ACC112 (cell line): ENCODE data around the gene ITGA7.

Source experiments
- H2AFZ ChIP-seq: fragments of 200-600 bp; sonication (generic); one replicate; pipeline ENCODE4 v1.6.0; 2017; ENCODE audit warnings: antibody characterized with exemption, low read length; ENCODE audit not compliant: unreplicated experiment
- H3K27ac ChIP-seq: fragments of 200-600 bp; sonication (generic); 2 replicates; pipeline ENCODE4 v1.5.1; 2014; ENCODE audit warnings: low read depth, mild to moderate bottlenecking, antibody characterized with exemption, low read length, moderate library complexity
- H3K27me3 ChIP-seq: fragments of 200-600 bp; sonication (generic); 2 replicates; pipeline ENCODE4 v1.6.1; 2014; ENCODE audit warnings: mild to moderate bottlenecking, antibody characterized with exemption, low read length, moderate library complexity, mixed read lengths; ENCODE audit not compliant: insufficient read depth
- H3K36me3 ChIP-seq: fragments of 200-600 bp; sonication (generic); 2 replicates; pipeline ENCODE4 v1.6.1; 2016; ENCODE audit warnings: mild to moderate bottlenecking, antibody characterized with exemption, low read length, moderate library complexity, mixed read lengths; ENCODE audit not compliant: insufficient read depth
- H3K4me1 ChIP-seq: fragments of 200-600 bp; sonication (generic); one replicate; pipeline ENCODE4 v1.6.1; 2016; ENCODE audit warnings: low read length, mixed read lengths; ENCODE audit not compliant: insufficient read depth, unreplicated experiment, control insufficient read depth
- H3K4me3 ChIP-seq: fragments of 200-600 bp; sonication (generic); 2 replicates; pipeline ENCODE4 v1.5.1; 2014; ENCODE audit warnings: mild to moderate bottlenecking, low read depth, low read length
- H3K79me2 ChIP-seq: fragments of 200-600 bp; sonication (generic); one replicate; pipeline ENCODE4 v1.6.0; 2016; ENCODE audit warnings: low read length; ENCODE audit not compliant: control insufficient read depth, unreplicated experiment, insufficient read depth

The ITGA7 gene

GRCh38 chr12:55743406-55744339, 36.0 kb upstream of the ITGA7 start:
- H2AFZ ChIP-seq, result peak overlapping the region; percentile 8
- no peak overlapping the region for H3K27ac ChIP-seq
- peaks cover 27% of the 10 kb centered on the region for H3K4me1 ChIP-seq

GRCh38 chr12:55742719-55743405, 35.2 kb upstream of the ITGA7 start, which contains the start of gene GDF11:
GDF11 (plus strand) TSS chr12:55743122; CDS start chr12:55743317, 195 bp downstream.
- Histone ChIP-seq H3K36me3 (no peaks in the 10 kb centered on the region), H3K4me1 (peaks cover 30% of the 10 kb centered on the region), H3K4me3 (peak within 1 kb of the TSS; percentile 82), H2AFZ (peak within 1 kb of the TSS; percentile 8), H3K27ac (no peak within 1 kb of the TSS), H3K79me2 (peaks cover 6% of the 10 kb centered on the region), H3K27me3 (no peaks in the 10 kb centered on the region)

More at GRCh38 chr12:55743406-55744339, 36.0 kb upstream of the ITGA7 start:
- Histone ChIP-seq H3K4me3 (peak overlapping the region; percentile 82), H3K36me3 (no peaks in the 10 kb centered on the region), H3K79me2 (peaks cover 6% of the 10 kb centered on the region), H3K27me3 (no peaks in the 10 kb centered on the region)

GRCh38 chr12:55741931-55742680, 34.4 kb upstream of the ITGA7 start:
- Histone ChIP-seq H3K36me3 (no peaks in the 10 kb centered on the region), H3K4me3 (peak overlapping the region; percentile 68), H3K27me3 (no peaks in the 10 kb centered on the region), H2AFZ (no peak overlapping the region), H3K27ac (no peak overlapping the region), H3K4me1 (peaks cover 38% of the 10 kb centered on the region), H3K79me2 (peaks cover 6% of the 10 kb centered on the region)

- Histone ChIP-seq H3K4me1 (peaks cover 18% of the 10 kb centered on the region), H3K36me3 (no peaks in the 10 kb centered on the region), H3K79me2 (no peaks in the 10 kb centered on the region), H3K4me3 (peak overlapping the region; percentile 89), H2AFZ (no peak overlapping the region), H3K27ac (no peak overlapping the region), H3K27me3 (no peaks in the 10 kb centered on the region)
Observed at GRCh38 chr12:55739025-55739378, 31.3 kb upstream of the ITGA7 start.

GRCh38 chr12:55738123-55739024, 30.7 kb upstream of the ITGA7 start:
- H3K27ac ChIP-seq, result peak overlapping the region; percentile 61
- peak overlapping the region; percentile 98 for H2AFZ ChIP-seq
- H3K27me3 ChIP-seq, result no peaks in the 10 kb centered on the region
- H3K79me2 ChIP-seq, result no peaks in the 10 kb centered on the region
- H3K4me3 ChIP-seq, result peak overlapping the region; percentile 89
- no peaks in the 10 kb centered on the region for H3K36me3 ChIP-seq
- H3K4me1 ChIP-seq, result peaks cover 16% of the 10 kb centered on the region

GRCh38 chr12:55737581-55738122, 29.9 kb upstream of the ITGA7 start:
- no peaks in the 10 kb centered on the region for H3K36me3 ChIP-seq
- H3K27ac ChIP-seq, result peak overlapping the region; percentile 61
- no peaks in the 10 kb centered on the region for H3K79me2 ChIP-seq
- H3K27me3 ChIP-seq, result no peaks in the 10 kb centered on the region
- H2AFZ ChIP-seq, result peak overlapping the region; percentile 98
- peaks cover 15% of the 10 kb centered on the region for H3K4me1 ChIP-seq
- peak overlapping the region; percentile 89 for H3K4me3 ChIP-seq

- H3K27ac ChIP-seq, result no peak overlapping the region
- H3K4me3 ChIP-seq, result peak overlapping the region; percentile 89; the same call in 1 of the 2 replicates
- H3K79me2 ChIP-seq, result peaks cover 3% of the 10 kb centered on the region
- H3K27me3 ChIP-seq, result no peaks in the 10 kb centered on the region
- peaks cover 17% of the 10 kb centered on the region for H3K4me1 ChIP-seq
- H2AFZ ChIP-seq, result no peak overlapping the region
- no peaks in the 10 kb centered on the region for H3K36me3 ChIP-seq
Observed at GRCh38 chr12:55736780-55737580, 29.3 kb upstream of the ITGA7 start.

- Histone ChIP-seq H3K4me3 (no peak overlapping the region), H3K36me3 (no peaks in the 10 kb centered on the region), H3K79me2 (peaks cover 3% of the 10 kb centered on the region), H3K27ac (no peak overlapping the region), H2AFZ (no peak overlapping the region), H3K27me3 (no peaks in the 10 kb centered on the region), H3K4me1 (peaks cover 17% of the 10 kb centered on the region)
Observed at GRCh38 chr12:55736076-55736475, 28.4 kb upstream of the ITGA7 start.

GRCh38 chr12:55734595-55734994, 26.9 kb upstream of the ITGA7 start:
- Histone ChIP-seq H3K27me3 (no peaks in the 10 kb centered on the region), H3K4me3 (no peak overlapping the region), H3K27ac (no peak overlapping the region), H2AFZ (no peak overlapping the region), H3K4me1 (peaks cover 24% of the 10 kb centered on the region), H3K79me2 (peaks cover 16% of the 10 kb centered on the region), H3K36me3 (no peaks in the 10 kb centered on the region)
